GM18907 (cell line): Measurements from ENCODE around the gene PRKCA.

Experiments used
- ATAC-seq: cut with Tn5 transposase; IDR thresholded peaks from one replicate; pipeline ENCODE4 v1.9.1; 2021; ENCODE audit warnings: mild to moderate bottlenecking, moderate library complexity; ENCODE audit not compliant: unreplicated experiment

PRKCA gene

DNA sequence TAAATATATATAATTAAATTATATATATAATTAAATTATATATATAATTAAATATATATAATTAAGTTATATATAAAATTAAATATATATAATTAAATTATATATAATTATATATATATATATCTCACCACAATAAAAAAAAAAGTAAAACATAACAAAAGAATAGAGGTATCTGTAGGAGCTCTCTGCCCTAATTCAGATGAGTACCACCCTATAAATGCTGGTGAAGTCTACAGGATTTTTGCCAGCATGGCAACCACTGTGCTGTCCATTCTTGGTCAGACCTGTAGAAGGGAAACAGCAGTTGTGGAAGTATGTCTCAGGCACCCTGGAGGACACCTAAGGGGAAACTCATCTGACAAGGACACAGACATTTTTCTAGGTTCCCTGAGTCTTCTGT lies 259.7 kb downstream of the PRKCA start:
- ATAC-seq: no peak

DNA sequence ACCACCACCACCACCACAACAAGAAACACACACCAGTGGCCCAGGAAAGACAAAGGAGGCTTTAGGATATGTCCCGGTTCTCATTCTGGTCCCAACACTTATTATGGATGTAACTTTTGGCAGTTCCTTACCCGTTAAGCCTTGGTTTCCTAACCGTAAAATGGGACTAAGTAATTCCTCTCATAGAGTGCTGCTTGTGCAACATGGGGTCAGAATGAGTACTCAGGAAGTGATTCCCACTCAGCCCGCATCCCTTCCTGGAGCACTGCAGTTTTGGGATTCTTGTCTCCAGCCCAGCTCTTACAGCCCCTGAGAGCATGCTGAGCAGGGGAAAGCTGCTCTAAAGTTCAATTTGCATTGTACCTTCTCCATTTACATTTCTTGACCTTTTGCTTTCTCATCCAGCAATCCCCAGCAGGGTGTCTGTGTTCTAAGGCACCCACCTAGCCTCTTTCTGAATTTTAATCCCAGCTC lies 262.6 kb downstream of the PRKCA start:
- no peak for ATAC-seq

DNA sequence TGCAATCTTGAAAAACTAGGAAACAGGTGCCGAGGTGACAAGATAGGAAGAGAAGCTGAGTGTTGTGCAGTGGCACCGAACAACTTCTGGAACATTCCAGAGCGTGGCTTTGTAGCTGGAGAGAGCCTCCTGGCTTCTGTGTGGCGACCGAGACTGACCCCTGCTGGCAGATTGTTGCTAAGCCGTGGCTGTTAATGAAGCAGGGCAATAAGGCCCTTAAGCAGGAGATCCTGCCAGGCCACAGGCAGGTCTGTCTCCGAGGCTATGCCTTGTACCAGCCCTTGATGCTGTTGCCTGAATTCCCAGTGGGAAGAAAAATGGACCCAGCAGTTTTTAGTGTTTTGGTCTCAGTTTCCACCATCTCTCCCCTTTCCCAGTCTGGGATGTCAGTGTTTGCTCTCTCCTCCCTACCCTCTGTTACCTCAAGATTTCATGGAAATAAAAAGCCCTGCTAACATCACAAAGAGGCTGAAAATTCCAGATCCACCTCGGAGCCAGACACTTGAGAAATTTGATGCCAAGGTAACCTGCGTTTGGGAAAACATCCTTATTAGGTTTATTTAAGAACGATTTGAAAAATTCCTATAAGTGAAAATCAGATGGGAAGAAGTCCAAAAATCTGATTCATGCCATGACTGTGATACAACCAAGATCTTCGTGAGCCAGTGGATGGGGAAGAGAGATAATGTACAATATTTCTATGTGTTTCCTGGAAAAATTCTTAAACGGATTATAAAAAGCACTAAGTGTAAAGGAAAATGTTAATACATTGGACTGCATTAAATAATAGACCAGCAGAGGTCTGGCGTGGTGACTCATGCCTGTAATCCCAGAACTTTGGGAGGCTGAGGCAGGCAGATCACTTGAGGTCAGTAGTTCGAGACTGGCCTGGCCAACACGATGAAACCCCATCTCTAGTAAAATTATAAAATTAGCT lies 265.1 kb downstream of the PRKCA start:
- peak; percentile 68 for ATAC-seq

DNA sequence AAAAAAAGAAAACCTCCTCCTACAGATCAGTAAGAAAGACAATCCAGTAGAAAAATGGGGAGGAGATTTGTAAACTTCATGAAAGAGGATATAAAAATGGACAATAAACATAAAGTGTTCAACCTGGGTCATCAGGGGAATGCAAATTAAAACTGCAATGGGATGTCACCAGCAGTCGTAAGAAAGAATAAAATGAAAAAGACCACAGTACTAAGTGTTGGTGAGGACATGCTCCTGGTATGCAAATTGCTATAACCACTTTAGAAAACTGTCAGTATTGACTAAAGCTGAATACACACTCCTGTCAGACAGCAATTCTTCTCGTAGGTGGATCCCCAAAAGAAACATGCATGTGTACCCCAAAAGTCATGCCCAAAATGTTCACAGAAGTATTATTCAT lies 267.2 kb downstream of the PRKCA start:
- no peak for ATAC-seq

- no peak for ATAC-seq
Observed at GRCh38 chr17:66570447-66571195, 268.2 kb downstream of the PRKCA start.

DNA sequence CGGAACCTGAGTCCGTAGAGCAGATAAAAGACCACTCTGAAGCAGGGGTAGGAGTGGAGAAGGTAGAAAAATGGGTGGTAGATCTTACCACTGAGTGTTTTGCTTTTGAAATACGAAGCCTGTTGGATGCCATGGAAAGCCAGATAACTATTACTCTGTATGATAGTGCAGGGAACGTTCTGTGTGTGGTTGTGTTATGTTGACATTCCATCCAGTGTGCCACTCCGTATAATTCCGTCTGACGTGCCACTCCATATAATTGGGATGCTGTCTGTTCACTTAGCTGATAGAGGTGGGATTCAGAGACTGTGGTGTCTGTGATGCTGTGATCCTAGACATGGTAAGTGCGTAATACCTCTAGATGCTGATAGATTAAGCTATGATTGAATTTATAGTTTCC lies 269.3 kb downstream of the PRKCA start:
- ATAC-seq: no peak

DNA sequence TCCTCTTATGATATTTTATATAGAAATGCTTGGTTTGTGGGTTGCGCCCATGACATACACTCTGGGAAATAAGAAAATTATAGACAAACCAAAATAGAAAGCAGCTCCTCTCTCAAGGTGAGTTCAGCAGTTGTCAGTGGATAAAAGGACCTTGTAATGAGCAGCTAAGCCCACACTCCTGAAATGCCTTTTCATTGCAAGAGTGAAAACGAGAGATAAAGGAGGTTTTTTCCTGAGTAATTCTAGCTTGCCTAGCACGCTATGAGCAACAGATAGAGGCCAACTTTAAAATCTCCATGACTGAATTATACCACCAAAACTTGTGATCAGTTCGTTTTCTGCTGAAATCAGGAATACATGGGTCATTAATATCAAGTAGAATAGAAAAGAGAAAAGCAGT lies 270.7 kb downstream of the PRKCA start:
- no peak for ATAC-seq

GRCh38 chr17:66574123-66574522 lies 271.7 kb downstream of the PRKCA start:
- no peak for ATAC-seq

GRCh38 chr17:66576473-66576872 lies 274.1 kb downstream of the PRKCA start:
- no peak for ATAC-seq

DNA sequence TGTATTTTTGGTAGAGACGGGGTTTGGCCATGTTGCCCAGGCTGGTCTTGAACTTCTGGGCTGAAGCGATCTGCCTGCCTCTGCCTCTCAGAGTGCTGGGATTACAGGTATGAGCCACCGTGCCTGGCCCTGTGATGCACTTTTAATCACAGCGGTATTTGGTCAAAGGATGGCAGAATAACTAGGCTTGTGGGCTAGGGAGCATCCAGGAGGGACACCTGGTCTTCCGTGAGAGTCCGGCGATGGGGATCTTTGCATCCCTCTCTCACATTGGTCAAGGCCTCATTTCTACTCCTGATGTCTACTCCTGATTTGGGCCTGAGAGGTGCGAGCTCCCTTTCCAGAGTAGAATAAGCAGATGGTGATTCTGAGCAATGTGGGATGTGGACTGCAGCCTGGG lies 274.6 kb downstream of the PRKCA start:
- no peak for ATAC-seq

- ATAC-seq: no peak
Observed at GRCh38 chr17:66578781-66579489, 276.5 kb downstream of the PRKCA start.

- ATAC-seq: no peak
Observed at GRCh38 chr17:66579556-66579955, 277.1 kb downstream of the PRKCA start.

- no peak for ATAC-seq
Observed at GRCh38 chr17:66580184-66580955, 278.0 kb downstream of the PRKCA start.

DNA sequence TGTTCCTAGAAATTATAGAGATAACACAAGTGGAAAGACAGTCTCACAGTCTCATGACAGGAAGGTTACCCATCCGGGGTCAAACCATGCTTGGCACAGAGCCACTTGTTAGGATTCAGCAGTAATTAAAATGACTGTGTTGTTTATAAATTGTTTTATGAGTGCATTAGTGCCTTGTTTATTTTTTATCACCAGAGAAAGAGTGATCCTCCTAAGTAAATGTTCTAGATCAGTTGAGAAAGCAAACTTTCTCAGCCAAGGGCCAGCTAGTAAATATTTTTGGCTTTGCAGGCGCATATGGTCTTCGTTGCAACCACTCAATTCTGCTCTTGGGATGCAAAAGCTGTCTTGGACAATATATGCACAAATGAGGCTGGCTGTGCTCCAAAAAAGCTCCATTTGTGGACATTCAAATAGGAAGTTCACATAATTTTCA lies 278.6 kb downstream of the PRKCA start:
- no peak for ATAC-seq

DNA sequence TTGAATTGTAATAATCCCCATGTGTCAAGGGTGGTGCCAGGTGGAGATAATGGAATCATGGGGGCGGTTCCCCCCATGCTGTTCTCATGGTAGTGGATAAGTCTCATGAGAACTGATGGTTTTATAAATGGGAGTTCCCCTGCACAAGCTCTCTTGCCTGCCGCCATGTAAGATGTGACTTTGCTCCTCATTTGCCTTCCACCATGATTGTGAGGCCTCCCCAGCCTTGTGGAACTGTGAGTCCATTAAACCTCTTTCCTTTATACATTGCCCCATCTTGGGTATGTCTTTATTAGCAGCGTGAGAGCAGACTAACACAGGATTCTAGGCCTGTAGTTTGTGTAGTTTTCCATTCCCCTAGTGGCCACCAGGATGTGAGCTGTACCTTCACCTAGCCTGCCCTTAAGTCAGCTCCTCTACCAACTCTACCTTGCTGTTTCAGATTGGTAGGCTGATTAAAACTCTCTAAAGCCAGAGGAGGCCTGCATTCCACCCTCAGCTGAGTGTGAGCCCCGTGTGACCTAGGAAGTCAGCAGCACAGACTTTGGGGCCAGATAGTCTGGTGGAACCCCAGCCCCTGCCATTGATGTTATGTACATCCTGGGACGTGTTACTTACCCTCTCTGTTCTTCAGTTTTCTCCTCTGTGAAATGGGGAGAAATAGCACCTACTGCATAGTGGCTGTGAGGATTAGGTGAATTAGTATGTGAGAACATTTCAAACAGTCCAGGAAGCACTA lies 280.1 kb downstream of the PRKCA start:
- ATAC-seq: no peak

DNA sequence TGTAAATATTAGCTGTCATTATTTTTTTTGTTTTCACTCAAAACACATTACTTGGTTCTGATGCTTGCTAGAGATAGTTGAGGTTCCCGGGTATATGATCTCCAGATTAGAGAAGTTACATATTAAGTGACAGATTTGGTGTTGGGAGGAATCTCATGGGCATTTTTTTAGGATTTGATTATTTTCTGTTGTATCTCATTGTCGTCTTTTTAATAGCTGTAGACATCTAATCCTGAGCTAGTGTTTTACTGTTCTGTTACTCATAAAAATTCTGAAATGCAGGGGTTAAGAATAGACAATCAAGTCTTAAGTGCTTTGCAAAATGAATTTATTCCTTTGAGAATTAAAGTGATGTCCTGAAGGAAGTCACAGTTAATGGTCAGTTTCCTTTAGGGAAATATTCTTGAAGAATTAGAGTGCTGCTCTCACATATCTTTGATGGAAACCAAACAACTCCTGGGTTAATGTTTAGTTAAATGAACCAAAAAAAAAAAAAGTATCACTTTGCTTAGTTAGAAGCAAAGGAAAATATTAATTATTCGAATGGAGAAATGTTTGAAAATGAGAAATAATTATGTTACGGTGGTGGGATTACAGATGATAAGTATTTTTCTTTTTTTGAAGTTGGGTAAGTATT lies 280.8 kb downstream of the PRKCA start:
- no peak for ATAC-seq

- no peak for ATAC-seq
Observed at GRCh38 chr17:66584927-66585326, 282.5 kb downstream of the PRKCA start.

DNA sequence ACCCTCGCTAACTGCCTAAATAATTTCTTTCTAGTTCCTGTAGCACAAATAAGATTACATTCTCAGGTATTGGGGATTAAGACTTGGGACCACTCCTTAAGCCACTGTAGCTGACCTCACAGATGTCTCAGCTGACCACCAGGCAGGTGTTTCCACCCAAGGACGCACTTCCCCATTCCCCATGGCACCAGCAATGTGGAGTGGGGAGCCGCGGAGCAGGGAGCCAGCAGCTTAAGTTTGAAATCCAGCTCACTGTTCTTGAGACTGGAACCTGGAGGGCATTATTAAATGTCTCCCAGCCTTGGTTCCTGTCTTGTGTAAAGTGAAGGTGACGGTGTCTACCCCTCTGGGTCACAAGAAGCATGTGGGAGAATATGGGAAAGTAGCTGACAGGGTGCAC lies 283.1 kb downstream of the PRKCA start:
- ATAC-seq: no peak

- ATAC-seq: no peak
Observed at GRCh38 chr17:66589892-66590291, 287.5 kb downstream of the PRKCA start.
